VCaP (cell line): Measurements from ENCODE around the gene CRYBA2.
A peak's percentile ranks its signal among the peaks of the same experiment; 100 is the strongest.

Experiments
- H3K27ac ChIP-seq: fragments of 450-650 bp; 2 replicates; pipeline ENCODE4 v1.5.1; 2017
- CTCF ChIP-seq: fragments of 450-650 bp; conservative IDR thresholded peaks from 2 replicates; pipeline ENCODE4 v1.5.1; 2017; ENCODE audit warnings: mild to moderate bottlenecking, moderate library complexity

CRYBA2 gene

GRCh38 chr2:219017201-219017931, 24.1 kb upstream of the CRYBA2 start:
- H3K27ac ChIP-seq = no peak overlapping the region
- TF ChIP-seq CTCF = no peak

DNA sequence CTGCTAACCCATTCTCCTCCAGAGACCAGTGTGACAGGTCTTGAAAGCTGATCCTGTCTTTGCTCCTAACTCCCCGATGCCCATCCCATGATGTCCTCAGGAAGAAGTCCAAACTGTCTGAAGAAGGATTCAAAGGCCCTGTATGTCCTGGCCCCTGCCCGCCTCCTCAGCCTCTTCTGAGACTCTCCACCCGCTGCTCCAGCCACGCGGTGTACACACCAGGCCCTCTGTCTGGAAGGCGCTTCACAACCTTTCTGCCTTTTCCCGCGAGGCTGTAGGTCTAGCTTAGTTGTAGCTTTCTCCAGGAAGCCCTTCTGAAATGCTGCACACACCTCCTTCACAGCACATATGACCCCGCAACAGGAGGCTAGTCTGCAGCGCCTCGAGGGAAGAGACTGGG, 23.5 kb upstream of the CRYBA2 start:
- H3K27ac ChIP-seq = no peak overlapping the region
- no peak for TF ChIP-seq CTCF

DNA sequence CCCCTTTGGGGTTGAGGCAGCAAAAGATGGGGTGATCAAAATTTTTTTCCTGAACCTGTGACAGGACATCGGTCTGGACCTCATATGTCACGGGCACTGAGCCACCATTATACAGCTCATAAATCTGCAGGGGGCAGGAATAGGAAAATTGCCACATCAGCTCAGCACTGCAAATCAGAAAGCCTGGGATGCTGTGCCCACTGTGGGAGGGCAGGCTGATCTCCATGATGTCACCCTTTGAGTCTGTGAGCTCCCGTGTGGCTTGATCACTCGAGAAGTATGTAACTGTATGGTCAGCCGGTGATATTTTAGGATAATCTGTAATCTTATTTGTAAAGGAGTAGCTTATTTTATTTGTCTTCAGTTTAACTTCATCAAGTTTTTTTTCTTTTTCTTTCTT, 17.7 kb upstream of the CRYBA2 start:
- H3K27ac ChIP-seq = no peak overlapping the region
- TF ChIP-seq CTCF = no peak

DNA sequence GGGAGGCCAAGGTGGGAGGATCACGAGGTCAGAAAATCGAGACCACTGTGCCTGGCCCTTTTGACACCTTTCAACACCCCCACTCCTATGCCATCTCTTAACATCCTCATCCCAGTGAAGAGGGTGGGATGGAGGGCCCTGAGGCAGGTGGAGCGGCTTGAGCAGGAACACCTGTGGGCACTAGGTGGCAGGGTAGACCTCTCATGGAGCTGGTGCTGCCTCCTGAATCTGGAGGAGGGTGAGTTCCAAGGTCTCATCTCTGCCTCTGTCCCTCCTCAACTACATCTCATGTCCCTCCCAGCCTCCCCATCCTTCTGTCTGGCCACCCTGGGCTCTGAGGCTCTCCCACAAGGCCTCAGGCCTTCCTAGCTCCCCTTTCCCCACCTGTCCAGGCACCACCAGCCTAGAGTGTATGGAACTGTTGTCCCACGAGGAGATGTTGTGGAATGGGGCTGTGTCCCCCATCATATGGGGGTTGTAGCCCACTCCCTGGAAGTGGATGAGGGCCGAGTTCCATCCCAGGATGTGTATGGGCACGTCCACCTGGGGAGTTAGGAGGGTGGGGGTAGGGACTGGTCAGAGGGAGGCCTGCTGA, 17.0 kb upstream of the CRYBA2 start:
- TF ChIP-seq CTCF = peak; percentile 87
- no peak overlapping the region for H3K27ac ChIP-seq

GRCh38 chr2:219009294-219009693, 16.1 kb upstream of the CRYBA2 start:
- TF ChIP-seq CTCF = no peak
- H3K27ac ChIP-seq = no peak overlapping the region

DNA sequence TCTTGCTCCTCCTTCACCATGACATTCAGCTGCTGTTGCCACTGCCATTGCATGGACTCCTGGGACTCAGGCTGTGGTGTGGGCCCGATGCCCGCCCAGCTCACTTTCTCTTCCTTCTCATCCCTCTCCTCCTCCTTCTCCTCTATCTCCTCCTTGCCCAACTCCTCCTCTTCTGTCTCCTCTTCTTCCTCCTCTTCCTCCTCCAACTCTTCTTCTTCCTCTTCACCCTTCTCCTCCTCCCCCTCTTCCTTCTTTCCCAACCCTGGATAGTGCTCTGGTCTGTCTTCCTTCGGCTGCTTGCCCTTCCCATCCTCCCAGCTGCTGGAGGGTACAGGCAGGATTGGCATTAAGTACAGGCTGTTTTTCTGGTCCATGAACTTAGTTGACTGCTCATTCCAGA, 10.8 kb upstream of the CRYBA2 start:
- H3K27ac ChIP-seq = no peak overlapping the region
- no peak for TF ChIP-seq CTCF

DNA sequence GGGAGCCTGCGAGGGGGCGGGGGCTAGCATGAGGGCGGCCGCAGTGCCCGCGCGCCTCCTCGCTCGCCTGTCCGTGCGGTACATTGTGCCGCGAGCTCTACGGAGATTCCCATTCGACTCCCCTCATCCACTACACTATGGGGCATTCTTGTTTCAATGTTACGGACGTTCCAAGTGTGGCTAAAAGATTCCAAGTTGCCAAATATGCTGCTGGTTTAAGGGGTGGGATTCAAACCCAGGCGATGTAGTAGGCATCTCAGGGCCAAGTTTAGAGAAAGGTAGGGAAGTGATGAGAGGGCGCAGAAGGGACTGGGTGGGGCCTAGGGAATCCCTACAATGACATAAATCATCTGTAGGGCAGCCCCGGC, 10.0 kb upstream of the CRYBA2 start:
- H3K27ac ChIP-seq = peak overlapping the region; percentile 97
- peak; percentile 24 for TF ChIP-seq CTCF
